Choroid plexus epithelial cell (primary cell): ENCODE measurements around the gene BBS1.

Source experiments
- DNase-seq: peaks from one replicate; pipeline ENCODE4 v3.0.0-alpha.2; 2010; ENCODE audit warnings: low read depth
- H3K4me3 ChIP-seq: 2 replicates; pipeline ENCODE4 v1.5.1; 2011; ENCODE audit warnings: low read depth, mild to moderate bottlenecking, control low read depth, low read length, moderate library complexity
- CTCF ChIP-seq: conservative IDR thresholded peaks from 2 replicates; pipeline ENCODE4 v1.5.1; 2011; ENCODE audit warnings: low read depth, mild to moderate bottlenecking, control low read depth, inconsistent platforms, low read length, moderate library complexity

The BBS1 gene

GRCh38 chr11:66561975-66562248, 51.5 kb downstream of the BBS1 start:
- TF ChIP-seq CTCF: no peak
- no peak overlapping the region for H3K4me3 ChIP-seq
- DNase-seq: no peak

- TF ChIP-seq CTCF: no peak
- no peak for DNase-seq
- no peak overlapping the region for H3K4me3 ChIP-seq
Measured at GRCh38 chr11:66562275-66562674, 51.8 kb downstream of the BBS1 start.

- DNase-seq: no peak
- H3K4me3 ChIP-seq: no peak overlapping the region
- TF ChIP-seq CTCF: no peak
Measured at GRCh38 chr11:66562907-66563583, 52.6 kb downstream of the BBS1 start.

GRCh38 chr11:66563832-66564231, 53.4 kb downstream of the BBS1 start:
- no peak for TF ChIP-seq CTCF
- H3K4me3 ChIP-seq: no peak overlapping the region
- DNase-seq: no peak

- H3K4me3 ChIP-seq: no peak overlapping the region
- TF ChIP-seq CTCF: no peak
- DNase-seq: no peak
Measured at GRCh38 chr11:66564538-66564937, 54.1 kb downstream of the BBS1 start.

GRCh38 chr11:66564984-66565383, 54.5 kb downstream of the BBS1 start:
- no peak for TF ChIP-seq CTCF
- no peak overlapping the region for H3K4me3 ChIP-seq
- no peak for DNase-seq

- DNase-seq: no peak
- H3K4me3 ChIP-seq: no peak overlapping the region
- no peak for TF ChIP-seq CTCF
Measured at GRCh38 chr11:66566221-66566620, 55.8 kb downstream of the BBS1 start.
